HG03460 (cell line): Measurements from ENCODE around the gene ZNF891.

Source experiments
- ATAC-seq: cut with Tn5 transposase; IDR thresholded peaks from one replicate; pipeline ENCODE4 v1.9.1; 2021; ENCODE audit not compliant: unreplicated experiment

ZNF891 gene

GRCh38 chr12:133130038-133130807, at the start of gene ZNF891, which contains the start of gene ZNF10:
ZNF891 (minus strand) TSS chr12:133130274; CDS start chr12:133121918, 8,356 bp downstream.
ZNF10 (plus strand) TSS chr12:133130627; CDS start chr12:133144493, 13,866 bp downstream.
- ATAC-seq, result peak; percentile 90

GRCh38 chr12:133174901-133175300, 44.8 kb upstream of the ZNF891 start:
- no peak for ATAC-seq

GRCh38 chr12:133172491-133172890, 42.4 kb upstream of the ZNF891 start:
- no peak for ATAC-seq

- ATAC-seq, result no peak
Observed at GRCh38 chr12:133165776-133166175, 35.7 kb upstream of the ZNF891 start.

- no peak for ATAC-seq
Observed at GRCh38 chr12:133156125-133156690, 26.1 kb upstream of the ZNF891 start.

- no peak for ATAC-seq
Observed at GRCh38 chr12:133145981-133146380, 15.9 kb upstream of the ZNF891 start.

- ATAC-seq, result no peak
Observed at GRCh38 chr12:133135747-133136146, 5.7 kb upstream of the ZNF891 start.

GRCh38 chr12:133130808-133131128, 694 bp upstream of the ZNF891 start:
- peak; percentile 9 for ATAC-seq

- ATAC-seq, result no peak
Observed at GRCh38 chr12:133129368-133130037, 571 bp downstream of the ZNF891 start.

GRCh38 chr12:133124674-133125073, 5.4 kb downstream of the ZNF891 start:
- no peak for ATAC-seq

GRCh38 chr12:133120385-133121191, 9.5 kb downstream of the ZNF891 start:
- ATAC-seq, result no peak

- no peak for ATAC-seq
Observed at GRCh38 chr12:133108150-133108549, 21.9 kb downstream of the ZNF891 start.

- ATAC-seq, result no peak
Observed at GRCh38 chr12:133107121-133107520, 23.0 kb downstream of the ZNF891 start.

- ATAC-seq, result no peak
Observed at GRCh38 chr12:133106253-133106652, 23.8 kb downstream of the ZNF891 start.

- ATAC-seq, result no peak
Observed at GRCh38 chr12:133105620-133106019, 24.5 kb downstream of the ZNF891 start.

- ATAC-seq, result no peak
Observed at GRCh38 chr12:133083345-133083744, 46.7 kb downstream of the ZNF891 start.

- ATAC-seq, result no peak
Observed at GRCh38 chr12:133081159-133081780, 48.8 kb downstream of the ZNF891 start.

- peak; percentile 78 for ATAC-seq
Observed at GRCh38 chr12:133080368-133081158, 49.5 kb downstream of the ZNF891 start, which contains the start of gene ZNF140. ZNF140 (plus strand) TSS chr12:133080923; CDS start chr12:133081321, 398 bp downstream.

- ATAC-seq, result peak; percentile 68
Observed at GRCh38 chr12:133080026-133080367, 50.1 kb downstream of the ZNF891 start.

GRCh38 chr12:133073836-133074235, 56.2 kb downstream of the ZNF891 start:
- no peak for ATAC-seq
